Measurements from ENCODE around the gene PLSCR3. TPM values are rescaled to one million over a fixed set of nuclear protein-coding genes. Genes with fewer than 3 reads are reported as not detected.

The PLSCR3 gene
- total RNA-seq, 1 experiment from 2014 or later, result 43.8 TPM

DNA sequence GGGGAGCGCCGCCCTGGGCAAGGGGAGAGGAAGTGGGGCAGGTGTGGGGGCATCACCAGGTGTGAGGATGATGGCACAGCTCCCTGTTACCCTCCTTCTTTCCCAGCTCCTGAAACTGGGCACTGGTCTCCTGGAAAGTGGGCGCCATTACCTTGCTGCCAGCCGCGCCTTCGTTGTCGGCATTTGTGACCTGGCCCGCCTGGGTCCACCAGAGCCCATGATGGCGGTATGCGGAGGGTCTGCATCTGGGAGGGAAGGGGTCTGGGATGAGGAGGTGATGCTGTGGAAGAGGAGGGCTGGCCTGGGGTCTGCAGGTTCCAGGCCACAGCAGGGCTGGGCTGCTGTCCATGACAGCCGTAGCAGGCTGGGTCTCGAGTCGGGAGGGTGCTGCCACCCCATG lies 52.5 kb downstream of the PLSCR3 start:
- intact Hi-C loops (cut with micrococcal nuclease), result no loop called here
- Histone ChIP-seq H3K36me3 (ENCODE audit: control insufficient read depth in 1 of 2, insufficient read depth in 2 of 2, low read length in 2 of 2) (no peaks in the 10 kb centered on the region), H3K9me2 (ENCODE audit: insufficient read depth) (no peaks in the 10 kb centered on the region), H4K20me1 (ENCODE audit: insufficient read depth) (no peaks in the 10 kb centered on the region), H3K79me2 (ENCODE audit: insufficient read depth, low read length) (no peaks in the 10 kb centered on the region), H3K4me1 (ENCODE audit: control insufficient read depth in 1 of 2, insufficient read depth in 2 of 2, low read length in 2 of 2) (no peaks in the 10 kb centered on the region; a peak in 1 of 4 replicates), H3K9ac (ENCODE audit: low read length) (no peak overlapping the region), H3K27ac (ENCODE audit: low read depth, low read length) (no peak overlapping the region), H3K4me2 (ENCODE audit: low read length) (no peak overlapping the region), H3K4me3 (replicated peaks in 1 of 2; ENCODE audit: low read depth in 1 of 2, low read length in 2 of 2) (no peak overlapping the region), H3K9me3 (ENCODE audit: control insufficient read depth in 1 of 2, insufficient read depth in 1 of 2, low read depth in 1 of 2, low read length in 2 of 2) (no peaks in the 10 kb centered on the region), H2AFZ (ENCODE audit: low read depth, low read length, poor library complexity, severe bottlenecking) (no peak overlapping the region), H3K27me3 (ENCODE audit: insufficient read depth, low read length) (no peaks in the 10 kb centered on the region)
- RAD21 ChIA-PET (ENCODE audit: low non-redundant PET in 1 of 2, low total read pairs in 2 of 2, uncharacterized antibody in 2 of 2, unreplicated experiment in 2 of 2), result no interaction called here
- no peak for DNase-seq (ENCODE audit: low read depth, low spot score)
- TF ChIP-seq POLR2AphosphoS5 (IDR thresholded peaks at IDR 0.05; ENCODE audit: low read depth, low read length) (no peak), YY1 (IDR thresholded peaks at IDR 0.05; ENCODE audit: extremely low read depth, insufficient replicate concordance, low read depth, low read length) (no peak), FOSL1 (IDR thresholded peaks at IDR 0.05; ENCODE audit: low read depth) (no peak), CEBPB (IDR thresholded peaks at IDR 0.05; ENCODE audit: low read depth) (no peak), SRF (IDR thresholded peaks at IDR 0.05; ENCODE audit: low read depth) (no peak)
- POLR2A ChIA-PET, result no interaction called here
- no TSS peak for BruUV-seq (replicated peaks)
- CTCF ChIA-PET, result no interaction called here
- ATAC-seq, result no peak

DNA sequence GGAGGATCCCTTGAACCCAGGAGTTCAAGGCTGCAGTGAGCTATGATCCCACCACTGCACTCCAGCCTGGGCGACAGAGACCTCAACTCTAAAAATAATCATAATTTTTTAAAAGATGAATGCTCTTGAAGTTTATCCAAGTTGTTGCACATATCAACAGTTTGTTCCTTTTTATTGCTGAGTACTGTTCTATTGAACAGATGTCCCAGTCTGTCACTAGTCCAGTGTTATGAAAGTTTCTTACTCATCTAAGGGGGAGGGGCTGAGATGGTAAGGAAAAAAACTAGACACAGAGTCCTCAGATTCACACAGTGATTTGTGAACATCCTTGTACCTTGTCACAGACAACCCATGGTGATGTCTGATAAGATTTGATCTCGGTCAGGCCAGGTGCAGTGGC lies 54.1 kb downstream of the PLSCR3 start:
- POLR2A ChIA-PET, result no interaction called here
- no peak for ATAC-seq
- TF ChIP-seq EZH2phosphoT487 (IDR thresholded peaks at IDR 0.05; ENCODE audit: borderline replicate concordance) (no peak), RAD21 (IDR thresholded peaks at IDR 0.05; ENCODE audit: low read depth) (no peak), ZFX (IDR thresholded peaks at IDR 0.05) (no peak), ELF1 (IDR thresholded peaks at IDR 0.05; ENCODE audit: borderline replicate concordance, low read depth) (no peak), ZNF274 (IDR thresholded peaks at IDR 0.05; ENCODE audit: low read depth, low read length) (no peak), TCF7L2 (IDR thresholded peaks at IDR 0.05; ENCODE audit: borderline replicate concordance, extremely low read depth, insufficient read depth, insufficient read length) (no peak), JUND (IDR thresholded peaks at IDR 0.05) (no peak), YY1 (IDR thresholded peaks at IDR 0.05; ENCODE audit: extremely low read depth, insufficient replicate concordance, low read depth, low read length) (no peak)
- TF ChIP-seq, protein P1, sequence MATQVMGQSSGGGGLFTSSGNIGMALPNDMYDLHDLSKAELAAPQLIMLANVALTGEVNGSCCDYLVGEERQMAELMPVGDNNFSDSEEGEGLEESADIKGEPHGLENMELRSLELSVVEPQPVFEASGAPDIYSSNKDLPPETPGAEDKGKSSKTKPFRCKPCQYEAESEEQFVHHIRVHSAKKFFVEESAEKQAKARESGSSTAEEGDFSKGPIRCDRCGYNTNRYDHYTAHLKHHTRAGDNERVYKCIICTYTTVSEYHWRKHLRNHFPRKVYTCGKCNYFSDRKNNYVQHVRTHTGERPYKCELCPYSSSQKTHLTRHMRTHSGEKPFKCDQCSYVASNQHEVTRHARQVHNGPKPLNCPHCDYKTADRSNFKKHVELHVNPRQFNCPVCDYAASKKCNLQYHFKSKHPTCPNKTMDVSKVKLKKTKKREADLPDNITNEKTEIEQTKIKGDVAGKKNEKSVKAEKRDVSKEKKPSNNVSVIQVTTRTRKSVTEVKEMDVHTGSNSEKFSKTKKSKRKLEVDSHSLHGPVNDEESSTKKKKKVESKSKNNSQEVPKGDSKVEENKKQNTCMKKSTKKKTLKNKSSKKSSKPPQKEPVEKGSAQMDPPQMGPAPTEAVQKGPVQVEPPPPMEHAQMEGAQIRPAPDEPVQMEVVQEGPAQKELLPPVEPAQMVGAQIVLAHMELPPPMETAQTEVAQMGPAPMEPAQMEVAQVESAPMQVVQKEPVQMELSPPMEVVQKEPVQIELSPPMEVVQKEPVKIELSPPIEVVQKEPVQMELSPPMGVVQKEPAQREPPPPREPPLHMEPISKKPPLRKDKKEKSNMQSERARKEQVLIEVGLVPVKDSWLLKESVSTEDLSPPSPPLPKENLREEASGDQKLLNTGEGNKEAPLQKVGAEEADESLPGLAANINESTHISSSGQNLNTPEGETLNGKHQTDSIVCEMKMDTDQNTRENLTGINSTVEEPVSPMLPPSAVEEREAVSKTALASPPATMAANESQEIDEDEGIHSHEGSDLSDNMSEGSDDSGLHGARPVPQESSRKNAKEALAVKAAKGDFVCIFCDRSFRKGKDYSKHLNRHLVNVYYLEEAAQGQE (IDR thresholded peaks at IDR 0.05; ENCODE audit: low read depth), result no peak
- TF ChIP-seq, protein P2, sequence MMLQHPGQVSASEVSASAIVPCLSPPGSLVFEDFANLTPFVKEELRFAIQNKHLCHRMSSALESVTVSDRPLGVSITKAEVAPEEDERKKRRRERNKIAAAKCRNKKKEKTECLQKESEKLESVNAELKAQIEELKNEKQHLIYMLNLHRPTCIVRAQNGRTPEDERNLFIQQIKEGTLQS (IDR thresholded peaks at IDR 0.05), result no peak
- TF ChIP-seq, protein P3, sequence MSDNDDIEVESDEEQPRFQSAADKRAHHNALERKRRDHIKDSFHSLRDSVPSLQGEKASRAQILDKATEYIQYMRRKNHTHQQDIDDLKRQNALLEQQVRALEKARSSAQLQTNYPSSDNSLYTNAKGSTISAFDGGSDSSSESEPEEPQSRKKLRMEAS (IDR thresholded peaks at IDR 0.05), result no peak
- TF ChIP-seq, protein P4, sequence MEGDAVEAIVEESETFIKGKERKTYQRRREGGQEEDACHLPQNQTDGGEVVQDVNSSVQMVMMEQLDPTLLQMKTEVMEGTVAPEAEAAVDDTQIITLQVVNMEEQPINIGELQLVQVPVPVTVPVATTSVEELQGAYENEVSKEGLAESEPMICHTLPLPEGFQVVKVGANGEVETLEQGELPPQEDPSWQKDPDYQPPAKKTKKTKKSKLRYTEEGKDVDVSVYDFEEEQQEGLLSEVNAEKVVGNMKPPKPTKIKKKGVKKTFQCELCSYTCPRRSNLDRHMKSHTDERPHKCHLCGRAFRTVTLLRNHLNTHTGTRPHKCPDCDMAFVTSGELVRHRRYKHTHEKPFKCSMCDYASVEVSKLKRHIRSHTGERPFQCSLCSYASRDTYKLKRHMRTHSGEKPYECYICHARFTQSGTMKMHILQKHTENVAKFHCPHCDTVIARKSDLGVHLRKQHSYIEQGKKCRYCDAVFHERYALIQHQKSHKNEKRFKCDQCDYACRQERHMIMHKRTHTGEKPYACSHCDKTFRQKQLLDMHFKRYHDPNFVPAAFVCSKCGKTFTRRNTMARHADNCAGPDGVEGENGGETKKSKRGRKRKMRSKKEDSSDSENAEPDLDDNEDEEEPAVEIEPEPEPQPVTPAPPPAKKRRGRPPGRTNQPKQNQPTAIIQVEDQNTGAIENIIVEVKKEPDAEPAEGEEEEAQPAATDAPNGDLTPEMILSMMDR (IDR thresholded peaks at IDR 0.05 in 2 of 3, conservative IDR thresholded peaks at IDR 0.05 in 1 of 3; ENCODE audit: borderline replicate concordance in 1 of 3, insufficient read depth in 1 of 3, low read depth in 2 of 3, low read length in 2 of 3), result no peak

More for the DNA sequence above, 54.1 kb downstream of the PLSCR3 start:
- Histone ChIP-seq H3K9me2 (ENCODE audit: insufficient read depth) (no peaks in the 10 kb centered on the region), H2AFZ (ENCODE audit: low read depth, low read length, poor library complexity, severe bottlenecking) (no peak overlapping the region), H3K36me3 (ENCODE audit: control insufficient read depth in 1 of 2, insufficient read depth in 2 of 2, low read length in 2 of 2) (no peaks in the 10 kb centered on the region), H3K27ac (ENCODE audit: low read depth, low read length) (no peak overlapping the region), H4K20me1 (ENCODE audit: insufficient read depth) (no peaks in the 10 kb centered on the region), H3K9me3 (ENCODE audit: control insufficient read depth in 1 of 2, insufficient read depth in 1 of 2, low read depth in 1 of 2, low read length in 2 of 2) (no peaks in the 10 kb centered on the region), H3K9ac (ENCODE audit: low read length) (no peak overlapping the region), H3K79me2 (ENCODE audit: insufficient read depth, low read length) (no peaks in the 10 kb centered on the region), H3K4me1 (ENCODE audit: control insufficient read depth in 1 of 2, insufficient read depth in 2 of 2, low read length in 2 of 2) (peaks cover 0 to 5% of the 10 kb centered on the region in 2 experiments; a peak in 2 of 4 replicates), H3K4me2 (ENCODE audit: low read length) (no peak overlapping the region), H3K27me3 (ENCODE audit: insufficient read depth, low read length) (no peaks in the 10 kb centered on the region), H3K4me3 (replicated peaks in 1 of 2; ENCODE audit: low read depth in 1 of 2, low read length in 2 of 2) (no peak overlapping the region)
- intact Hi-C loops (cut with micrococcal nuclease), result no loop called here
- CTCF ChIA-PET, result no interaction called here
- RAD21 ChIA-PET (ENCODE audit: low non-redundant PET in 1 of 2, low total read pairs in 2 of 2, uncharacterized antibody in 2 of 2, unreplicated experiment in 2 of 2), result no interaction called here
- DNase-seq (ENCODE audit: low read depth, low spot score), result no peak
- BruUV-seq (replicated peaks), result no TSS peak
